ENCODE results near the gene ADAMTS5. TPM values are rescaled to one million over a fixed set of nuclear protein-coding genes. Genes with fewer than 3 reads are reported as not detected.

ADAMTS5 gene
- total RNA-seq, 2 donors from 2014 or later, result not detected

DNA sequence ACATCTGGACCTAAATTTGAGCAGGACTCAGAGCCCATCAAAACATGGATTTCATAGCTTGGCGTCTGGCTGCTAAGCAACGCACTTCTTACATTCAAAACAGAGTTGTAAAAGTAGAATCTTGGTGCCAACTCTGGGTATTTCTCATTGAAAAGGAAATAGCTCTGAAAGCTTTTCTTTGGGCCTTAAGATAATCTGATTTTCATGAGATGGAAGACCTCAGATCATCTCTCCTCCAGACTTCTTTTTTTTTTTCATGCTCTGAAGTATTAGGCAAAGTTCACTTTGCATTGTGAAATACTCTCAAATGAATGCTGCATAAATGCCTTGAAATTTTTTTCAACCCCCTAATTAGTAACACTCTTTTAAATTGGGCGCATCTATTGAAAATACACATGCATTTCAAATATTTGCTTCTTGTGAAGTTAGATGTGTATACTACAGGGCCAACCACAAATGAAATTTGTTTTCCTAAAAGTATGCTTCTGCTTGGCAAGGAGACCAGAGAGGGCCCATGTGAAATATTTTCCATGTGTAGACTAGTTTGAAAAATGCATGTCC lies 4.2 kb downstream of the ADAMTS5 start:
- no peak for DNase-seq
- H3K4me3 Mint-ChIP-seq, result no peak overlapping the region
- H3K36me3 Mint-ChIP-seq (ENCODE audit: insufficient read depth in 2 of 2), result no peaks in the 10 kb centered on the region
- no peak for ATAC-seq (replicated peaks in 1 of 2)
- H3K4me1 Mint-ChIP-seq (ENCODE audit: low read depth), result peaks cover 3% of the 10 kb centered on the region
- H3K27me3 Mint-ChIP-seq (ENCODE audit: low read depth), result peaks cover 42% of the 10 kb centered on the region
- H3K27ac Mint-ChIP-seq, result no peak overlapping the region
- H3K9me3 Mint-ChIP-seq, result no peaks in the 10 kb centered on the region

DNA sequence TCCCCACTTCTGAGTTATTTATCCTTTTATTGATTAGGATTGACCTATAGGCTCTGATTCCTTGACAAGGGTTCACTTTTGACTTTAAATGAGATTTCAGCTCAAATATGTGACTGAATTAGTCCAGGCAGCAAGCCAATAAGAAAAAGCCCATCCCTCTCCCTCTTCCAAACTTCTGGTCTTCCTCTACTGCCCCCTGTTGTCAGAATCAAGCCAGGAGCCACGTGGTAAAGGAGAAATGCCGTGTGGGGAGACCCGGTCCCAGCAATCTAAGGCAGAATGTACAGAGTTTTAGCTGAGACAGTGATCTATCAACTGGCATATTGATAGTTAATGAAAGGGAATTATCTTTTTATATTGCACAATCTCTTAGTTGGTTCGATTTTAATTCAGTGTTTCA lies 5.2 kb downstream of the ADAMTS5 start:
- no peak for ATAC-seq (replicated peaks in 1 of 2)
- H3K4me1 Mint-ChIP-seq (ENCODE audit: low read depth), result no peaks in the 10 kb centered on the region

DNA sequence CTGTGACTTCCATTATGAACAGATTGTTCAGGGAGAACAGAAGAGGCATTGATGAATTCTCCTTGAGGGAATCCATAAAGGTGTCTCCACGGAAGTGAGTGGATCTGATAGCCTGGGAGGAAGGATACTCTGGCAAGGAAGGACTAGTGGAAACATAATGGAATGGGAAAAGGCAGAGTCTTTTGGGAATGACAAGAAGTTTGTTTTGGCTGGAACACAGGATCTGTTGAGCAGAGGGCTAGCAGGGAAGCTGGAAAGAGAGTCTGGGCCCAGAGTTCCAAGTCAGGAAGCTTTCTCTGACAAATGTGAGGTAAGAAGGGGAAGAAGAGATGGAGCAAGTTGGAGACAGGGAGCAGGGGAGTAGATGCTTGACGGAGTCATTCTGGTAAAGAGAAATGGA lies 8.1 kb downstream of the ADAMTS5 start:
- Mint-ChIP-seq H3K4me3 (no peak overlapping the region), H3K4me1 (ENCODE audit: low read depth) (no peaks in the 10 kb centered on the region), H3K27me3 (ENCODE audit: low read depth) (peaks cover 15% of the 10 kb centered on the region), H3K9me3 (no peaks in the 10 kb centered on the region), H3K36me3 (ENCODE audit: insufficient read depth in 2 of 2) (no peaks in the 10 kb centered on the region), H3K27ac (no peak overlapping the region)
- no peak for ATAC-seq (replicated peaks in 1 of 2)
- no peak for DNase-seq

More for the DNA sequence above, 5.2 kb downstream of the ADAMTS5 start:
- H3K27me3 Mint-ChIP-seq (ENCODE audit: low read depth), result peaks cover 32% of the 10 kb centered on the region
- H3K9me3 Mint-ChIP-seq, result no peaks in the 10 kb centered on the region
- no peak overlapping the region for H3K4me3 Mint-ChIP-seq
- H3K27ac Mint-ChIP-seq, result no peak overlapping the region
- DNase-seq, result no peak
- H3K36me3 Mint-ChIP-seq (ENCODE audit: insufficient read depth in 2 of 2), result no peaks in the 10 kb centered on the region

GRCh38 chr21:26956813-26957212 lies 10.1 kb downstream of the ADAMTS5 start:
- Mint-ChIP-seq H3K4me1 (ENCODE audit: low read depth) (no peaks in the 10 kb centered on the region), H3K27ac (no peak overlapping the region), H3K36me3 (ENCODE audit: insufficient read depth in 2 of 2) (no peaks in the 10 kb centered on the region), H3K4me3 (no peak overlapping the region), H3K27me3 (ENCODE audit: low read depth) (peaks cover 3% of the 10 kb centered on the region), H3K9me3 (no peaks in the 10 kb centered on the region)
- DNase-seq (no peak), ATAC-seq (replicated peaks in 1 of 2) (no peak)

DNA sequence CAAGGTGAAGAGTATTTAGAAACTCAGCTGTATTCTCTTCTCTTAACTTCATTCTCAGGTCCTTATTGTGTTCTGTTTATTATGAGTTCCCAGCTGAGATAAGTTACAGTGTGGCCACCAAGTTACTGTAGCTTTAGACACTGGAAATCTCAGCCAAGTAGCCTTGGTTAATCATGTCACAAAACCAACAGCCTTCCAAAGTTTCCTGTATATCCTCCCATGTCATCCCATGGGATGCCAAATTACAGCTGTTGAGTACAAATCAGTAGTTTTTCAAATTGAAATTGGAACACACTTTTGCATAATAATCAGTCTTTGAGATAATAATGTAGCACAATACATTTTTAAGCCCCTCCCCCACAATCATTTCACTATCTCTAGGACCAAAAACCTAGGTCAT lies 10.7 kb downstream of the ADAMTS5 start:
- H3K36me3 Mint-ChIP-seq (ENCODE audit: insufficient read depth in 2 of 2), result no peaks in the 10 kb centered on the region
- H3K4me3 Mint-ChIP-seq, result no peak overlapping the region
- no peaks in the 10 kb centered on the region for H3K4me1 Mint-ChIP-seq (ENCODE audit: low read depth)
- DNase-seq (no peak), ATAC-seq (replicated peaks in 1 of 2) (no peak)
- no peaks in the 10 kb centered on the region for H3K9me3 Mint-ChIP-seq
- no peak overlapping the region for H3K27ac Mint-ChIP-seq
- H3K27me3 Mint-ChIP-seq (ENCODE audit: low read depth), result no peaks in the 10 kb centered on the region

GRCh38 chr21:26954662-26955121 lies 12.2 kb downstream of the ADAMTS5 start:
- Mint-ChIP-seq H3K4me3 (no peak overlapping the region), H3K27ac (no peak overlapping the region), H3K27me3 (ENCODE audit: low read depth) (no peaks in the 10 kb centered on the region), H3K9me3 (no peaks in the 10 kb centered on the region), H3K36me3 (ENCODE audit: insufficient read depth in 2 of 2) (no peaks in the 10 kb centered on the region), H3K4me1 (ENCODE audit: low read depth) (no peaks in the 10 kb centered on the region)
- DNase-seq, result no peak
- ATAC-seq (replicated peaks in 1 of 2), result no peak

- Mint-ChIP-seq H3K27ac (no peak overlapping the region), H3K36me3 (ENCODE audit: insufficient read depth in 2 of 2) (no peaks in the 10 kb centered on the region), H3K27me3 (ENCODE audit: low read depth) (no peaks in the 10 kb centered on the region), H3K4me1 (ENCODE audit: low read depth) (no peaks in the 10 kb centered on the region), H3K9me3 (no peaks in the 10 kb centered on the region), H3K4me3 (no peak overlapping the region)
- ATAC-seq (replicated peaks in 1 of 2) (no peak), DNase-seq (no peak)
These were observed 14.4 kb downstream of the ADAMTS5 start for GRCh38 chr21:26952374-26953066.

DNA sequence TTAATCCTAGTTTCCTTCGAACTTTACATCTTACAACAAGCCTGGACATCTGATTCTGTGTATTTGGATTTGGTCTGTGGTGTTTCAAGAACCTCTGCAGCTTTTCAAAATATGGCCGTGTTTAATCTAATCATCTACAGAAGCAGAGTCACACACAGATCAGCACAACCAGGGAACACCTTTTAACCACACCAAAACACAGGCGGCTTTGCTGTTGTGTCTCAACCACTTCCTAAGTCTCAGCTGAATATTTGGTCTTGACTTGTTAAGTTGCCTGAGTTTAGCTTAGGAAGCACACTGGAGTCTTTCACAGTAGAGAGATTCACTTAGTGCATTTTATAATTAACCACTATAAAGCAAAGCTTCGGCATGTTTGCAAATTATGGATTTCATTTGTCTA lies 17.1 kb downstream of the ADAMTS5 start:
- no peaks in the 10 kb centered on the region for H3K36me3 Mint-ChIP-seq (ENCODE audit: insufficient read depth in 2 of 2)
- H3K9me3 Mint-ChIP-seq, result no peaks in the 10 kb centered on the region
- no peaks in the 10 kb centered on the region for H3K4me1 Mint-ChIP-seq (ENCODE audit: low read depth)
- ATAC-seq (replicated peaks in 1 of 2) (no peak), DNase-seq (no peak)
- H3K4me3 Mint-ChIP-seq, result no peak overlapping the region
- no peak overlapping the region for H3K27ac Mint-ChIP-seq
- no peaks in the 10 kb centered on the region for H3K27me3 Mint-ChIP-seq (ENCODE audit: low read depth)

DNA sequence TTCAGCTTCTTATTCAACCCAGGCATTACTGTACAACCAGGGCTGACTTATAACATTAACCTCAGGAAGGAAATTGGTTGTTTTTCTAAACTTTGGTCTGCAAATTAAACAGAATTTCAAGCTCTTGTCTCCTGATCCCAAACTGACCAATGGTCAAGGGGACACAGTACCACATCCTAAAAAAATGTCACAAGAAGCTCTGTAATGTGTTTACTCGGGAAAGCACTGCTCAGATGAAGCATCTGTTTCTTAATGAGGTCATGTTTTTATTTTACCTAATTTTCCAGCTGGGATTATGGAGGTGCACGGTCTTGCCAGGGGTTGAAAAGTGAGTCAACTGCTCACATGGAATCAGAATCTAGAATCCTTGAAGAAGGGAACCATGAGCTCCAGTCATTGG lies 18.7 kb downstream of the ADAMTS5 start:
- DNase-seq, result no peak
- H3K27ac Mint-ChIP-seq, result no peak overlapping the region
- ATAC-seq (replicated peaks in 1 of 2), result no peak
- peaks cover 7% of the 10 kb centered on the region for H3K27me3 Mint-ChIP-seq (ENCODE audit: low read depth)
- no peaks in the 10 kb centered on the region for H3K9me3 Mint-ChIP-seq
- no peaks in the 10 kb centered on the region for H3K4me1 Mint-ChIP-seq (ENCODE audit: low read depth)
- no peaks in the 10 kb centered on the region for H3K36me3 Mint-ChIP-seq (ENCODE audit: insufficient read depth in 2 of 2)
- no peak overlapping the region for H3K4me3 Mint-ChIP-seq

- H3K36me3 Mint-ChIP-seq (ENCODE audit: insufficient read depth in 2 of 2), result no peaks in the 10 kb centered on the region
These were observed 20.0 kb downstream of the ADAMTS5 start for GRCh38 chr21:26946744-26947446.

GRCh38 chr21:26945916-26946675 lies 20.8 kb downstream of the ADAMTS5 start:
- DNase-seq, result no peak
- Mint-ChIP-seq H3K27ac (no peak overlapping the region), H3K9me3 (no peaks in the 10 kb centered on the region), H3K4me3 (no peak overlapping the region), H3K4me1 (ENCODE audit: low read depth) (no peaks in the 10 kb centered on the region), H3K27me3 (ENCODE audit: low read depth) (peaks cover 7% of the 10 kb centered on the region), H3K36me3 (ENCODE audit: insufficient read depth in 2 of 2) (no peaks in the 10 kb centered on the region)
- no peak for ATAC-seq (replicated peaks in 1 of 2)

More at GRCh38 chr21:26946744-26947446, 20.0 kb downstream of the ADAMTS5 start:
- H3K27ac Mint-ChIP-seq, result no peak overlapping the region
- no peak for ATAC-seq (replicated peaks in 1 of 2)
- no peaks in the 10 kb centered on the region for H3K4me1 Mint-ChIP-seq (ENCODE audit: low read depth)
- no peak overlapping the region for H3K4me3 Mint-ChIP-seq
- H3K9me3 Mint-ChIP-seq, result no peaks in the 10 kb centered on the region
- DNase-seq, result no peak
- peaks cover 7% of the 10 kb centered on the region for H3K27me3 Mint-ChIP-seq (ENCODE audit: low read depth)

DNA sequence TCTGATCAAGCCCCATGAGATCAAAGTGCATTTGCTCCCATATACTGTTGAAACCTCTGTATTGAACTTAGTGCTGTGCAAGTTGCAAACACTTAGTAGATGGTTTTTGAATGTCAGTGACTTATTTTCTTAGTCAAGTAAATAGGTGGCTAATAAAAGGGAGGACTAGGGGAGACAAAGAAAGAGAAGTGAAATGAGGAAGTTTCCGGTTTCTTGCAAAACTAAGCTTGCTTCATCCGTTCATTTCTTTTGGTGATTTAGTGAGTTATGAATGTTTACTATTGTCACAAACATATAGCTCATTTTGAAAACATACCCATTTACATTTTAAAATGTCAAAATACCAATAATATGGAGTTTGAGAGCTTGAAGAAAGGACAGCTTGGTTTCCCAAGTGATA lies 23.0 kb downstream of the ADAMTS5 start:
- Mint-ChIP-seq H3K27me3 (ENCODE audit: low read depth) (peaks cover 7% of the 10 kb centered on the region), H3K27ac (no peak overlapping the region), H3K9me3 (no peaks in the 10 kb centered on the region), H3K36me3 (ENCODE audit: insufficient read depth in 2 of 2) (no peaks in the 10 kb centered on the region), H3K4me3 (no peak overlapping the region), H3K4me1 (ENCODE audit: low read depth) (no peaks in the 10 kb centered on the region)
- DNase-seq (no peak), ATAC-seq (replicated peaks in 1 of 2) (no peak)

DNA sequence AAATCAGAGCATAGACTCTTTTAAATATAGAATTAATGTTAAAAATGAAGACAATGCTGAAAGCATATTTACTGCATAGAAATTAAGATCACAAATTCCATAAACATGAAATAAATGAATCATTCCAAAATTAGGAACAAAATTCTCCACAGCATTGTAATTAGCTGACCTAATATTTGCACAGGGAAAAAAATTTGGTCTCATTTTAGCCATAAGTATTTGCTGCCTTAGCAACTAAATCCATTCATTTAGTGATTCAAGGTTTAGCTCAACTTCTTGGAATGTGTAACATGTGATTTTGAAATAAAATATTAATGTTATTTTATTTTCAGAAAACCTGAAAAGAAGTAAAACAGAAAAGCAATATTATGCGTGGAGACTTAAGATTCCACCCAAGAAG lies 25.5 kb downstream of the ADAMTS5 start:
- peaks cover 0 to 2% of the 10 kb centered on the region in 2 donors for H3K9me3 Mint-ChIP-seq
- no peak overlapping the region for H3K27ac Mint-ChIP-seq
- H3K27me3 Mint-ChIP-seq (ENCODE audit: low read depth), result peaks cover 7% of the 10 kb centered on the region
- H3K4me3 Mint-ChIP-seq, result no peak overlapping the region
- no peak for DNase-seq
- ATAC-seq (replicated peaks in 1 of 2), result no peak
- H3K36me3 Mint-ChIP-seq (ENCODE audit: insufficient read depth in 2 of 2), result no peaks in the 10 kb centered on the region
- H3K4me1 Mint-ChIP-seq (ENCODE audit: low read depth), result no peaks in the 10 kb centered on the region
